ENCODE measurements around the gene ADCY4. TPM values are rescaled to one million over a fixed set of nuclear protein-coding genes. Genes with fewer than 3 reads are reported as not detected.

Gene ADCY4
- total RNA-seq, 1 donor from 2014 or later: 143 TPM

GRCh38 chr14:24296341-24297157, 38.3 kb downstream of the ADCY4 start:
- Histone ChIP-seq H3K4me1 (peaks cover 3 to 12% of the 10 kb centered on the region in 2 donors), H3K36me3 (peaks cover 21 to 25% of the 10 kb centered on the region in 2 donors), H3K4me3 (no peak overlapping the region), H3K27ac (no peak overlapping the region), H3K9me3 (no peaks in the 10 kb centered on the region), H3K27me3 (no peaks in the 10 kb centered on the region)
- intact Hi-C loops (cut with DNase I): loop anchor here (5.0 kb wide), 1 partner anchor 79 kb away; the partner anchor contains the start of gene MDP1
- DNase-seq (ENCODE audit: low spot score in 2 of 2): peak in 1 of 2 donors; percentile 76
- peak; percentile 52 to 59 (median 54) for TF ChIP-seq CTCF (IDR thresholded peaks at IDR 0.05)

GRCh38 chr14:24293525-24293924, 41.3 kb downstream of the ADCY4 start:
- Histone ChIP-seq H3K27ac (no peak overlapping the region), H3K36me3 (peaks cover 40 to 41% of the 10 kb centered on the region in 2 donors), H3K9me3 (no peaks in the 10 kb centered on the region), H3K4me1 (no peaks in the 10 kb centered on the region), H3K4me3 (no peak overlapping the region), H3K27me3 (no peaks in the 10 kb centered on the region)
- TF ChIP-seq CTCF (IDR thresholded peaks at IDR 0.05): no peak
- DNase-seq (ENCODE audit: low spot score in 2 of 2): no peak
- intact Hi-C loops (cut with DNase I): no loop called here

DNA sequence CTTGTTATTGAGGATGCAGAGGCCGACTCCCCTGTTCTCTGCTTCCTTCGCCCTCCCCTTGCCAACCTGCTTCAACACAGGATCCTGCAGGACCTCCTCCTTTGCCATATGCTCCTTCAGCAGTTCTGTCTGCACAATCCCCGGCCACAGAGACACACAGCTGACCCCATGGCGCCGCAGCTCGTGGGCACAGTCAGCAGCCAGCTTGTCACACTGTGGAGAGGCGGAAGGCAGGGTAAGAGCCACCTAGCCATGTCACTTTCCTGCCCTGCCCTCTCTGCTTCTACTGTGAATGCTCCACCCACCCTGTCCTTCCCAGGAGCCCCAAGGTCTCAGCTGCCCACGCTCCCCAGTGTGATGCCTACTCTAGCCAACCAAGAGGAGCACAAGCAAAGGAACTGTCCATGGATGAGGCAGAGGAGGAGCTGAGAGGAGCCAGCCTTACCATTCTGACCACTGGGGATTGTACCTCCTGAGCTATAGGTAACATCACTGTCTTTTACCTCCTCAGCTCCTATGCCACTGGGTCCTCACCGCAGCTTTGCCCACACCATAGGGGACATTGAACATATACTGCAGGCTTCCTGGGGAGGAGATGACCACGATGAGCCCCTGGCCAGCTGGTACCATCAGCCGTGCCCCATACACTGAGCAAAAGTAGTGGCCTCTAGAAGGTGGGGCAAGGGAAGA, 42.6 kb downstream of the ADCY4 start:
- intact Hi-C loops (cut with DNase I): no loop called here
- Histone ChIP-seq H3K4me3 (no peak overlapping the region), H3K9me3 (no peaks in the 10 kb centered on the region), H3K4me1 (no peaks in the 10 kb centered on the region), H3K27ac (no peak overlapping the region), H3K36me3 (peaks cover 40 to 41% of the 10 kb centered on the region in 2 donors), H3K27me3 (no peaks in the 10 kb centered on the region)
- TF ChIP-seq CTCF (IDR thresholded peaks at IDR 0.05): no peak
- DNase-seq (ENCODE audit: low spot score in 2 of 2): no peak

- intact Hi-C loops (cut with DNase I): no loop called here
- no peak for DNase-seq (ENCODE audit: low spot score in 2 of 2)
- Histone ChIP-seq H3K4me1 (no peaks in the 10 kb centered on the region), H3K9me3 (no peaks in the 10 kb centered on the region), H3K27me3 (no peaks in the 10 kb centered on the region), H3K36me3 (peaks cover 40 to 41% of the 10 kb centered on the region in 2 donors), H3K4me3 (no peak overlapping the region), H3K27ac (no peak overlapping the region)
- no peak for TF ChIP-seq CTCF (IDR thresholded peaks at IDR 0.05)
Observed at GRCh38 chr14:24291446-24292117, 43.3 kb downstream of the ADCY4 start.

DNA sequence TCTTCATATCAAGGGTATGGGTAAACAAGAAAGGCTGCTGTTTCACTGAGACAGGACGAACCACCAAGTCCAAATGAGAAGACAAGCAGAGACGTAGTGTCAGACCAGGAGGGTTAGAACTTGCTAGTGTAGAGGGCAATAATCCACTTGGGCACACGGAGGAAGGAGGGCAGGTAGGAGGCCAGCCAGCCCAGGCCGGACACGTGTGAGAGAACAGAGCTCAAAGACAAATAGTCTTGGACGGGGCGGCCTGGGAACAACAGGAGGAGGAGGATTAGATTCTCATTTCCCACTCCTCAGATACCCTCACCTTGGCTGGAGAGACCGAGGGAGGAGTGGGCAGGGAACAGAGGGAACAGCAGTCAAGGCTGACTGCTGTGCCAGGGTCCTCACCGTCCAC, 44.1 kb downstream of the ADCY4 start:
- no peak overlapping the region for H3K4me3 ChIP-seq
- no peak overlapping the region for H3K27ac ChIP-seq
- no peak for DNase-seq (ENCODE audit: low spot score in 2 of 2)
- H3K36me3 ChIP-seq: peaks cover 32 to 34% of the 10 kb centered on the region in 2 donors
- H3K27me3 ChIP-seq: no peaks in the 10 kb centered on the region
- H3K9me3 ChIP-seq: no peaks in the 10 kb centered on the region
- no peak for TF ChIP-seq CTCF (IDR thresholded peaks at IDR 0.05)
- H3K4me1 ChIP-seq: no peaks in the 10 kb centered on the region
- intact Hi-C loops (cut with DNase I): no loop called here

Measured in ascending aorta (tissue), 2 donors.